ENCODE measurements around the gene BAD. TPM values are rescaled to one million over a fixed set of nuclear protein-coding genes. Genes with fewer than 3 reads are reported as not detected.

Gene BAD
- total RNA-seq, 1 experiment from 2014 or later = 67.4 TPM

DNA sequence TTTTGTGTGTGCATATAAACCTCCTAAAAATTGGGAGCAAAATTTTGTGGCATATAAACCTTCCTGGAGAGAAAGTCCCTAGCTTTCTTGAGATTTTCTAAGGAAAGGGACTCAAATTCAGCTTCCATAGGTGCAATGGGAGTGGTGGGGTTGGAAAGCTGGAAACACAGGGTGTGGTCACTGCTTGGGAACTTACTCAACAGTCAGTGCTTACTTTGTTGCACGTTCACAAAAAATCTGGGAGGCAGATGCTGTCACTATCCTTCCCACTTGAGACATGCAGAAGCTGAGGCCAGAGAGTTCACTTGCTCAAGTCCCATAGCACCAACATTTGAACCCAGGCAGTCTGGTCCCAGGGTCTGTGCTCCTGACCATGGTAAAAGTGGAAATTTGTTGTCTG is 11.8 kb upstream of the BAD start:
- no TSS peak for BruUV-seq (replicated peaks)
- Mint-ChIP-seq H3K27me3 (ENCODE audit: insufficient read depth, unreplicated experiment) (peaks cover under 1% of the 10 kb centered on the region), H3K4me3 (ENCODE audit: unreplicated experiment) (no peak overlapping the region), H3K9me3 (ENCODE audit: unreplicated experiment) (no peaks in the 10 kb centered on the region), H3K4me1 (ENCODE audit: insufficient read depth, unreplicated experiment) (peaks cover 10% of the 10 kb centered on the region), H3K27ac (ENCODE audit: low read depth, unreplicated experiment) (no peak overlapping the region), H3K36me3 (ENCODE audit: insufficient read depth, unreplicated experiment) (no peaks in the 10 kb centered on the region)
- POLR2A ChIA-PET = interaction anchor here (0.5 to 2.6 kb wide), 6 partner anchors 10 to 42 kb away, joined by 3 to 11 read pairs (median 5); partner anchors contain the start of genes BAD, GPR137 and PRDX5
- CTCF ChIA-PET = interaction anchor here (0.8 to 1.0 kb wide), 3 partner anchors 24 to 91 kb away, joined by 3 to 5 read pairs (median 4); no protein-coding TSS in a partner anchor
- no peak for DNase-seq (ENCODE audit: unreplicated experiment)
- TF ChIP-seq, protein P1, sequence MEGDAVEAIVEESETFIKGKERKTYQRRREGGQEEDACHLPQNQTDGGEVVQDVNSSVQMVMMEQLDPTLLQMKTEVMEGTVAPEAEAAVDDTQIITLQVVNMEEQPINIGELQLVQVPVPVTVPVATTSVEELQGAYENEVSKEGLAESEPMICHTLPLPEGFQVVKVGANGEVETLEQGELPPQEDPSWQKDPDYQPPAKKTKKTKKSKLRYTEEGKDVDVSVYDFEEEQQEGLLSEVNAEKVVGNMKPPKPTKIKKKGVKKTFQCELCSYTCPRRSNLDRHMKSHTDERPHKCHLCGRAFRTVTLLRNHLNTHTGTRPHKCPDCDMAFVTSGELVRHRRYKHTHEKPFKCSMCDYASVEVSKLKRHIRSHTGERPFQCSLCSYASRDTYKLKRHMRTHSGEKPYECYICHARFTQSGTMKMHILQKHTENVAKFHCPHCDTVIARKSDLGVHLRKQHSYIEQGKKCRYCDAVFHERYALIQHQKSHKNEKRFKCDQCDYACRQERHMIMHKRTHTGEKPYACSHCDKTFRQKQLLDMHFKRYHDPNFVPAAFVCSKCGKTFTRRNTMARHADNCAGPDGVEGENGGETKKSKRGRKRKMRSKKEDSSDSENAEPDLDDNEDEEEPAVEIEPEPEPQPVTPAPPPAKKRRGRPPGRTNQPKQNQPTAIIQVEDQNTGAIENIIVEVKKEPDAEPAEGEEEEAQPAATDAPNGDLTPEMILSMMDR (IDR thresholded peaks at IDR 0.05; ENCODE audit: unreplicated experiment) = no peak
- intact Hi-C loops (cut with micrococcal nuclease) = no loop called here

- H3K9me3 Mint-ChIP-seq (ENCODE audit: unreplicated experiment) = no peaks in the 10 kb centered on the region
- peaks cover 6% of the 10 kb centered on the region for H3K27me3 Mint-ChIP-seq (ENCODE audit: insufficient read depth, unreplicated experiment)
- ChIA-PET POLR2A (interaction anchor here (0.8 to 2.6 kb wide), 5 partner anchors 10 to 26 kb away, joined by 4 to 11 read pairs (median 5); partner anchors contain the start of genes BAD, GPR137 and PRDX5), CTCF (interaction anchor here (0.7 to 1.0 kb wide), 4 partner anchors 24 to 112 kb away, joined by 3 to 5 read pairs (median 3); no protein-coding TSS in a partner anchor)
- H3K27ac Mint-ChIP-seq (ENCODE audit: low read depth, unreplicated experiment) = no peak overlapping the region
- H3K4me1 Mint-ChIP-seq (ENCODE audit: insufficient read depth, unreplicated experiment) = peaks cover 10% of the 10 kb centered on the region
- H3K36me3 Mint-ChIP-seq (ENCODE audit: insufficient read depth, unreplicated experiment) = peaks cover 2% of the 10 kb centered on the region
- TF ChIP-seq, protein P1 (IDR thresholded peaks at IDR 0.05; ENCODE audit: unreplicated experiment) = no peak
- no peak overlapping the region for H3K4me3 Mint-ChIP-seq (ENCODE audit: unreplicated experiment)
- no peak for DNase-seq (ENCODE audit: unreplicated experiment)
- no TSS peak for BruUV-seq (replicated peaks)
- intact Hi-C loops (cut with micrococcal nuclease) = no loop called here
These were observed 11.3 kb upstream of the BAD start for GRCh38 chr11:64295760-64296159.

DNA sequence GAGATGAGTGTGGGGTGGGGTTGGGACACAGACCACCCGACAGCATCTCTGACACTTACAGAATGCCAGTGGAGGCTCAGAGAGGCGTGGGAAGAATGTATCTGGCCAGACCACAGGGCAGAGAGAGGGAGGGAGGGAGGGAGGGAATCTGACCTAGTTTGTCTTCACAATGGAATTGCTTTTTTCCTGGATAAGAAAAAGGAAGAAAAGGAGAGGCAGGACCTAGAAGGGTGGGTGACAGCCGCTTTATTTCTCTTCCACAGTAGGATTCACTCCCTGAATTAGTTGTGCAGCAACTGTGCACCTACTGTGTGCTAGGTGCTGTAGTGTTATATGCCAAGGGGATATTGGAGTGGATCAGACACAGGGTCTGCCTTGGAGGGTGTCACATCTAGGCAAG is 10.3 kb upstream of the BAD start:
- intact Hi-C loops (cut with micrococcal nuclease) = no loop called here
- Mint-ChIP-seq H3K27me3 (ENCODE audit: insufficient read depth, unreplicated experiment) (peaks cover 11% of the 10 kb centered on the region), H3K4me3 (ENCODE audit: unreplicated experiment) (no peak overlapping the region), H3K27ac (ENCODE audit: low read depth, unreplicated experiment) (no peak overlapping the region), H3K9me3 (ENCODE audit: unreplicated experiment) (no peaks in the 10 kb centered on the region), H3K4me1 (ENCODE audit: insufficient read depth, unreplicated experiment) (peaks cover 10% of the 10 kb centered on the region), H3K36me3 (ENCODE audit: insufficient read depth, unreplicated experiment) (peaks cover 6% of the 10 kb centered on the region)
- DNase-seq (ENCODE audit: unreplicated experiment) = no peak
- no TSS peak for BruUV-seq (replicated peaks)
- TF ChIP-seq, protein P1 (IDR thresholded peaks at IDR 0.05; ENCODE audit: unreplicated experiment) = no peak
- ChIA-PET POLR2A (interaction anchor here (0.6 to 1.1 kb wide), 2 partner anchors 18 to 49 kb away, joined by 3 to 6 read pairs; no protein-coding TSS in a partner anchor), CTCF (interaction anchor here (0.9 kb wide), 1 partner anchor 37 kb away, joined by 3 read pairs; no protein-coding TSS in a partner anchor)

- no peak overlapping the region for H3K27ac Mint-ChIP-seq (ENCODE audit: low read depth, unreplicated experiment)
- no peak overlapping the region for H3K4me3 Mint-ChIP-seq (ENCODE audit: unreplicated experiment)
- TF ChIP-seq, protein P1 (IDR thresholded peaks at IDR 0.05; ENCODE audit: unreplicated experiment) = no peak
- BruUV-seq (replicated peaks) = no TSS peak
- no peak for DNase-seq (ENCODE audit: unreplicated experiment)
- POLR2A ChIA-PET = interaction anchor here (0.6 kb wide), 1 partner anchor 25 kb away, joined by 4 read pairs; the partner anchor contains the start of gene TRMT112
- H3K9me3 Mint-ChIP-seq (ENCODE audit: unreplicated experiment) = no peaks in the 10 kb centered on the region
- H3K36me3 Mint-ChIP-seq (ENCODE audit: insufficient read depth, unreplicated experiment) = peaks cover 6% of the 10 kb centered on the region
- H3K4me1 Mint-ChIP-seq (ENCODE audit: insufficient read depth, unreplicated experiment) = peaks cover 10% of the 10 kb centered on the region
- intact Hi-C loops (cut with micrococcal nuclease) = no loop called here
- CTCF ChIA-PET = interaction anchor here (0.6 to 1.9 kb wide), 4 partner anchors 9 to 62 kb away, joined by 3 to 14 read pairs (median 6); no protein-coding TSS in a partner anchor
- H3K27me3 Mint-ChIP-seq (ENCODE audit: insufficient read depth, unreplicated experiment) = peaks cover 11% of the 10 kb centered on the region
These were observed 8.2 kb upstream of the BAD start for GRCh38 chr11:64292460-64293254.
